OCI-LY1 (cell line): ENCODE measurements around the gene ARID3A.
A peak's percentile ranks its signal among the peaks of the same experiment; 100 is the strongest.

Experiments used
- H2AFZ ChIP-seq: fragments of 200-600 bp; sonication (generic), shearing (Covaris generic); 2 replicates; pipeline ENCODE4 v1.6.0; 2014; ENCODE audit warnings: antibody characterized with exemption, mild to moderate bottlenecking, low read length
- H3F3A ChIP-seq: fragments of 200-600 bp; sonication (generic), shearing (Covaris generic); 2 replicates; pipeline ENCODE4 v1.6.0; 2014; ENCODE audit warnings: mild to moderate bottlenecking, antibody characterized with exemption, low read length, moderate library complexity; ENCODE audit not compliant: insufficient read depth
- H3K27ac ChIP-seq: fragments of 200-600 bp; sonication (generic); 2 replicates; pipeline ENCODE4 v1.5.1; 2014; ENCODE audit warnings: low read length, mixed run types, mild to moderate bottlenecking, low read depth; ENCODE audit not compliant: poor library complexity, severe bottlenecking
- H3K27me3 ChIP-seq: fragments of 200-600 bp; sonication (generic); 2 replicates; pipeline ENCODE4 v1.6.0; 2014; ENCODE audit warnings: antibody characterized with exemption, mild to moderate bottlenecking, low read length, moderate library complexity; ENCODE audit not compliant: insufficient read depth
- H3K36me3 ChIP-seq: fragments of 200-600 bp; sonication (generic); 2 replicates; pipeline ENCODE4 v1.6.1; 2014; ENCODE audit warnings: mild to moderate bottlenecking, antibody characterized with exemption, low read length, moderate library complexity, mixed read lengths; ENCODE audit not compliant: insufficient read depth
- H3K4me1 ChIP-seq: fragments of 200-600 bp; sonication (generic); 2 replicates; pipeline ENCODE4 v1.5.1; 2014; ENCODE audit warnings: mild to moderate bottlenecking, low read length, moderate library complexity; ENCODE audit not compliant: insufficient read depth, severe bottlenecking
- H3K4me2 ChIP-seq: fragments of 200-600 bp; sonication (generic), shearing (Covaris generic); 2 replicates; pipeline ENCODE4 v1.6.1; 2014; ENCODE audit warnings: low read length
- H3K4me3 ChIP-seq: fragments of 200-600 bp; sonication (generic); 2 replicates; pipeline ENCODE4 v1.5.1; 2014; ENCODE audit warnings: low read length, low read depth, mild to moderate bottlenecking, mixed read lengths; ENCODE audit not compliant: poor library complexity, severe bottlenecking
- H3K79me2 ChIP-seq: fragments of 200-600 bp; shearing (Covaris generic); 2 replicates; pipeline ENCODE4 v1.6.1; 2016; ENCODE audit warnings: mixed run types, low read length, mixed read lengths; ENCODE audit not compliant: insufficient read depth
- H3K9ac ChIP-seq: fragments of 200-600 bp; sonication (generic), shearing (Covaris generic); 2 replicates; pipeline ENCODE4 v1.6.1; 2014; ENCODE audit warnings: mild to moderate bottlenecking, low read length, mixed read lengths
- H3K9me2 ChIP-seq: fragments of 200-600 bp; sonication (generic), shearing (Covaris generic); 2 replicates; pipeline ENCODE4 v1.6.1; 2014; ENCODE audit warnings: low read depth, mild to moderate bottlenecking, low read length, mixed read lengths
- H3K9me3 ChIP-seq: fragments of 200-600 bp; shearing (Covaris generic); 2 replicates; pipeline ENCODE4 v1.6.1; 2014; ENCODE audit warnings: low read length, mixed read lengths
- H4K20me1 ChIP-seq: fragments of 200-600 bp; sonication (generic), shearing (Covaris generic); 2 replicates; pipeline ENCODE4 v1.6.0; 2016; ENCODE audit warnings: mild to moderate bottlenecking, low read length; ENCODE audit not compliant: insufficient read depth
- CTCF ChIP-seq: fragments of 200-600 bp; sonication (generic), shearing (Covaris generic); IDR thresholded peaks from 2 replicates; pipeline ENCODE4 v1.5.1; 2017; ENCODE audit warnings: mild to moderate bottlenecking, antibody characterized with exemption, low read length, moderate library complexity, mixed read lengths
- EZH2 ChIP-seq: fragments of 200-600 bp; sonication (generic), shearing (Covaris generic); IDR thresholded peaks from 2 replicates; pipeline ENCODE4 v1.8.0; 2017; ENCODE audit warnings: borderline replicate concordance, mixed run types, mild to moderate bottlenecking, antibody characterized with exemption, low read length, moderate library complexity, mixed read lengths

ARID3A gene

DNA sequence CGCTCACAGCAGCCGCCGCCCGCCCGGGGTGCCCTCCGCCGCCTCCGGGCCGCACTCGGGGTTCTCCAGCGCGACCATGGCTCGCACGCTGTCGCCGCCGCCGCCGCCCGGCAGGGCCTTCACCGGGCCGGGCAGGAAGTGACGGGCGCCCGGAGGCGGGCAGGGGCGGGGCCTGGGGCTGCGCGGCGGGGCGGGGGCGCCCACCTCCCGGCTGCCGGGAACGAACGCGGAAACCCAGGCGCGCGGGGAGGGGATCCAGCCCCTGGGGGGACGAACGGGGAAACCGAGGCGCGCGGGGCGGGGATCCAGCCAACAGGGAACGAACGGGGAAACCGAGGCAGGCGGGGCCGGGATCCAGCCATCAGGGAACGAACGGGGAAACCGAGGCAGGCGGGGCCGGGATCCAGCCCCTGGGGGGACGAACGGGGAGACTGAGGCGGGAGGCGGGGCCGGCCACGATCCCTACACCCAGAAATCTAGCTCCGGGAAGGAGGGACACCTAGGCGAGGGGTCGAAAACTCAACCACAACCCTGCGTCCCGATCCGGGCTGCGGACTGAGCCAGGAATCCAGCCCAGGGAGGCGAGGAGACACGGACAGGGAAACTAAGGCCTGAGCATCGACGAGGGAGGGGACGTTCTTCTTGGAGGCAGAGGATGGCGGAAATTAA is 12.6 kb upstream of the ARID3A start, which contains the start of gene R3HDM4:
Gene R3HDM4 (minus strand): TSS at position 140 of the 669 bp plus-strand sequence. CDS start 62 bp downstream, at position 78.
- peak within 1 kb of the TSS; percentile 58 for H3K27ac ChIP-seq
- peak within 1 kb of the TSS; percentile 92 for H3K9ac ChIP-seq

GRCh38 chr19:916645-917322 is 9.1 kb upstream of the ARID3A start:
- Histone ChIP-seq H3K27me3 (peaks cover 13% of the 10 kb centered on the region; the same call in 1 of the 2 replicates), H3K4me1 (peaks cover 40% of the 10 kb centered on the region), H4K20me1 (no peaks in the 10 kb centered on the region), H2AFZ (no peak overlapping the region), H3K4me2 (peak overlapping the region; percentile 64), H3K9ac (no peak overlapping the region; the same call in 1 of the 2 replicates), H3K27ac (no peak overlapping the region), H3K79me2 (no peaks in the 10 kb centered on the region), H3F3A (no peaks in the 10 kb centered on the region), H3K9me2 (no peaks in the 10 kb centered on the region), H3K36me3 (no peaks in the 10 kb centered on the region), H3K4me3 (peak overlapping the region; percentile 41), H3K9me3 (no peaks in the 10 kb centered on the region)
- no peak for TF ChIP-seq EZH2
- no peak for TF ChIP-seq CTCF

More for the DNA sequence above, 12.6 kb upstream of the ARID3A start, which contains the start of gene R3HDM4:
- H3K4me2 ChIP-seq: peak within 1 kb of the TSS; percentile 93
- H3K36me3 ChIP-seq: 0 out of 2 replicates have a peak, but pooled peaks cover 6% of the 10 kb centered on the region
- TF ChIP-seq EZH2: no peak
- no peak for TF ChIP-seq CTCF
- H3K4me1 ChIP-seq: peaks cover 42% of the 10 kb centered on the region
- H3F3A ChIP-seq: peaks cover 3% of the 10 kb centered on the region; the same call in 1 of the 2 replicates
- H3K9me2 ChIP-seq: no peaks in the 10 kb centered on the region
- H3K4me3 ChIP-seq: peak within 1 kb of the TSS; percentile 87
- no peaks in the 10 kb centered on the region for H3K79me2 ChIP-seq
- no peaks in the 10 kb centered on the region for H3K9me3 ChIP-seq
- no peaks in the 10 kb centered on the region for H4K20me1 ChIP-seq
- peaks cover 10% of the 10 kb centered on the region; the same call in 1 of the 2 replicates for H3K27me3 ChIP-seq
- peak within 1 kb of the TSS; percentile 70; the same call in 1 of the 2 replicates for H2AFZ ChIP-seq

- no peaks in the 10 kb centered on the region for H3F3A ChIP-seq
- H2AFZ ChIP-seq: no peak within 1 kb of the TSS
- H3K27me3 ChIP-seq: peaks cover 13% of the 10 kb centered on the region; the same call in 1 of the 2 replicates
- H4K20me1 ChIP-seq: no peaks in the 10 kb centered on the region
- no peak within 1 kb of the TSS for H3K27ac ChIP-seq
- H3K9me3 ChIP-seq: no peaks in the 10 kb centered on the region
- no peaks in the 10 kb centered on the region for H3K79me2 ChIP-seq
- peaks cover 40% of the 10 kb centered on the region for H3K4me1 ChIP-seq
- peak within 1 kb of the TSS; percentile 41 for H3K4me3 ChIP-seq
- H3K9me2 ChIP-seq: no peaks in the 10 kb centered on the region
- TF ChIP-seq CTCF (peak; percentile 84), EZH2 (no peak)
- H3K9ac ChIP-seq: no peak within 1 kb of the TSS; the same call in 1 of the 2 replicates
- H3K4me2 ChIP-seq: peak within 1 kb of the TSS; percentile 64
- H3K36me3 ChIP-seq: no peaks in the 10 kb centered on the region
Measured at GRCh38 chr19:917323-918151, 8.3 kb upstream of the ARID3A start, which contains the start of gene KISS1R. Gene KISS1R (plus strand): TSS chr19:917333. CDS start chr19:917503, 170 bp downstream.
